SK-N-DZ (cell line): Measurements from ENCODE around the gene MPG.
A peak's percentile ranks its signal among the peaks of the same experiment; 100 is the strongest.

Source experiments
- DNase-seq: peaks from one replicate; pipeline ENCODE4 v3.0.0-alpha.2; 2015; ENCODE audit warnings: low spot score

Gene MPG

GRCh38 chr16:83781-84615, 6.0 kb downstream of the MPG start:
- DNase-seq: peak; percentile 47

GRCh38 chr16:84718-85406, 6.8 kb downstream of the MPG start:
- DNase-seq: no peak

- no peak for DNase-seq
These were observed 7.4 kb downstream of the MPG start for GRCh38 chr16:85407-85782.

GRCh38 chr16:85865-86264, 7.8 kb downstream of the MPG start:
- no peak for DNase-seq

- DNase-seq: no peak
These were observed 8.5 kb downstream of the MPG start for GRCh38 chr16:86483-86952.

- no peak for DNase-seq
These were observed 10.6 kb downstream of the MPG start for GRCh38 chr16:88613-89012.

- no peak for DNase-seq
These were observed 11.6 kb downstream of the MPG start for GRCh38 chr16:89391-90302.

GRCh38 chr16:91484-91883, 13.5 kb downstream of the MPG start:
- DNase-seq: no peak

- no peak for DNase-seq
These were observed 14.7 kb downstream of the MPG start for GRCh38 chr16:92431-93339.

- DNase-seq: no peak
These were observed 16.9 kb downstream of the MPG start for GRCh38 chr16:94918-95265.

GRCh38 chr16:96935-97381, 18.9 kb downstream of the MPG start:
- DNase-seq: peak; percentile 82

- no peak for DNase-seq
These were observed 19.8 kb downstream of the MPG start for GRCh38 chr16:97822-98221.

- no peak for DNase-seq
These were observed 23.0 kb downstream of the MPG start for GRCh38 chr16:100989-101388.

GRCh38 chr16:101586-101985, 23.6 kb downstream of the MPG start:
- DNase-seq: no peak

- DNase-seq: no peak
These were observed 24.2 kb downstream of the MPG start for GRCh38 chr16:102060-102855.

- DNase-seq: no peak
These were observed 26.3 kb downstream of the MPG start for GRCh38 chr16:104355-104754.

- DNase-seq: no peak
These were observed 26.9 kb downstream of the MPG start for GRCh38 chr16:104928-105327.

- no peak for DNase-seq
These were observed 27.5 kb downstream of the MPG start for GRCh38 chr16:105521-105920.

- peak; percentile 76 for DNase-seq
These were observed 28.7 kb downstream of the MPG start for GRCh38 chr16:106623-107324.
